ENCODE data around the gene ING3. TPM values are rescaled to one million over a fixed set of nuclear protein-coding genes. Genes with fewer than 3 reads are reported as not detected.

The ING3 gene
- total and polyA plus RNA-seq, 9 of the 15 experiments (the other 6 are each of a cell fraction or from before 2014, with no cell fraction given): 22.8 to 233 (median 50.4) TPM

DNA sequence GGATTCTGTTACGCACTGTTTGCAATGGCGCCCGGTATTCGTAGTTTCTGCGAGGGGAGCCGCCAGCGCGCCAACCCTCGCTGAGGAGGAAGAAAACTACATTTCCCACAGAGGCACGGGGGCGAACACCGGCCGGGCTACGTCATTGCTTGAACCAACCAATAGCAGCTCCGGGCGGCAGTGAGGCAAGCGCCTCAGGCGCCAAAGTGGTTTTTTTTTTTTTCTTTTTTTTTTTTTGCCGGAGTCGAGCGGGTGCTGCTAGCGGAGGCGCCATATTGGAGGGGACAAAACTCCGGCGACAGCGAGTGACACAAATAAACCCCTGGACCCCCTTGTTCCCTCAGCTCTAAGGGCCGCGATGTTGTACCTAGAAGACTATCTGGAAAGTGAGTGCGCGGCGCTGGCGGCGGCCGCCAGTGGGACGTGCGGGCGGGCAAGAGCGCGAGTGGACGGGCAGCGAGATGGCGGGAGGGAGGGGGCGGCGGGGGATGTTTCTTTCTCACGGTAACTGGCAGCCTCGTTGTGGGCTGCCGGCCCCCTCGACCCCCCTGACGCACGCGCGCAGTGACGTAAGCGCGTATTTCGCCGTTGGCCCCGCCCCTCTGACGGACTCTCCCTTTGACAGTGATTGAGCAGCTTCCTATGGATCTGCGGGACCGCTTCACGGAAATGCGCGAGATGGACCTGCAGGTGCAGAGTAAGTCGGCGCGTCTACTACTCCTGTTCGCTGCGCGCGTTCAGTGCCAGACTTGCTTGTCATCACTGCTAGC lies at the start of gene ING3 (continued):
- TF ChIP-seq KDM4B (IDR thresholded peaks at IDR 0.05; ENCODE audit: borderline replicate concordance in 2 of 2, low read depth in 1 of 2): peak in 1 of 2 experiments; percentile 99; a peak in 2 of 4 replicates
- peak; percentile 97 for TF ChIP-seq HCFC1 (IDR thresholded peaks at IDR 0.05; ENCODE audit: low read depth, low read length)
- TF ChIP-seq GTF2E2 (tag; IDR thresholded peaks at IDR 0.05): peak; percentile 97
- TF ChIP-seq ZNF584 (CRISPR knock-in tag; IDR thresholded peaks at IDR 0.05; ENCODE audit: low read depth): peak; percentile 86; the same call in 1 of the 2 replicates
- TF ChIP-seq, protein P1, sequence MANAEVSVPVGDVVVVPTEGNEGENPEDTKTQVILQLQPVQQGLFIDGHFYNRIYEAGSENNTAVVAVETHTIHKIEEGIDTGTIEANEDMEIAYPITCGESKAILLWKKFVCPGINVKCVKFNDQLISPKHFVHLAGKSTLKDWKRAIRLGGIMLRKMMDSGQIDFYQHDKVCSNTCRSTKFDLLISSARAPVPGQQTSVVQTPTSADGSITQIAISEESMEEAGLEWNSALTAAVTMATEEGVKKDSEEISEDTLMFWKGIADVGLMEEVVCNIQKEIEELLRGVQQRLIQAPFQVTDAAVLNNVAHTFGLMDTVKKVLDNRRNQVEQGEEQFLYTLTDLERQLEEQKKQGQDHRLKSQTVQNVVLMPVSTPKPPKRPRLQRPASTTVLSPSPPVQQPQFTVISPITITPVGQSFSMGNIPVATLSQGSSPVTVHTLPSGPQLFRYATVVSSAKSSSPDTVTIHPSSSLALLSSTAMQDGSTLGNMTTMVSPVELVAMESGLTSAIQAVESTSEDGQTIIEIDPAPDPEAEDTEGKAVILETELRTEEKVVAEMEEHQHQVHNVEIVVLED (CRISPR knock-in tag; IDR thresholded peaks at IDR 0.05): peak; percentile 100
- peak; percentile 72 for TF ChIP-seq TAF1 (IDR thresholded peaks at IDR 0.05; ENCODE audit: control insufficient read depth, extremely low read depth, insufficient read depth, low read length, severe bottlenecking)
- TF ChIP-seq NR2C1 (IDR thresholded peaks at IDR 0.05): no peak
- peak; percentile 72; the same call in 1 of the 2 replicates for TF ChIP-seq NR2C1 (tag; IDR thresholded peaks at IDR 0.05)
- TF ChIP-seq, protein P2, sequence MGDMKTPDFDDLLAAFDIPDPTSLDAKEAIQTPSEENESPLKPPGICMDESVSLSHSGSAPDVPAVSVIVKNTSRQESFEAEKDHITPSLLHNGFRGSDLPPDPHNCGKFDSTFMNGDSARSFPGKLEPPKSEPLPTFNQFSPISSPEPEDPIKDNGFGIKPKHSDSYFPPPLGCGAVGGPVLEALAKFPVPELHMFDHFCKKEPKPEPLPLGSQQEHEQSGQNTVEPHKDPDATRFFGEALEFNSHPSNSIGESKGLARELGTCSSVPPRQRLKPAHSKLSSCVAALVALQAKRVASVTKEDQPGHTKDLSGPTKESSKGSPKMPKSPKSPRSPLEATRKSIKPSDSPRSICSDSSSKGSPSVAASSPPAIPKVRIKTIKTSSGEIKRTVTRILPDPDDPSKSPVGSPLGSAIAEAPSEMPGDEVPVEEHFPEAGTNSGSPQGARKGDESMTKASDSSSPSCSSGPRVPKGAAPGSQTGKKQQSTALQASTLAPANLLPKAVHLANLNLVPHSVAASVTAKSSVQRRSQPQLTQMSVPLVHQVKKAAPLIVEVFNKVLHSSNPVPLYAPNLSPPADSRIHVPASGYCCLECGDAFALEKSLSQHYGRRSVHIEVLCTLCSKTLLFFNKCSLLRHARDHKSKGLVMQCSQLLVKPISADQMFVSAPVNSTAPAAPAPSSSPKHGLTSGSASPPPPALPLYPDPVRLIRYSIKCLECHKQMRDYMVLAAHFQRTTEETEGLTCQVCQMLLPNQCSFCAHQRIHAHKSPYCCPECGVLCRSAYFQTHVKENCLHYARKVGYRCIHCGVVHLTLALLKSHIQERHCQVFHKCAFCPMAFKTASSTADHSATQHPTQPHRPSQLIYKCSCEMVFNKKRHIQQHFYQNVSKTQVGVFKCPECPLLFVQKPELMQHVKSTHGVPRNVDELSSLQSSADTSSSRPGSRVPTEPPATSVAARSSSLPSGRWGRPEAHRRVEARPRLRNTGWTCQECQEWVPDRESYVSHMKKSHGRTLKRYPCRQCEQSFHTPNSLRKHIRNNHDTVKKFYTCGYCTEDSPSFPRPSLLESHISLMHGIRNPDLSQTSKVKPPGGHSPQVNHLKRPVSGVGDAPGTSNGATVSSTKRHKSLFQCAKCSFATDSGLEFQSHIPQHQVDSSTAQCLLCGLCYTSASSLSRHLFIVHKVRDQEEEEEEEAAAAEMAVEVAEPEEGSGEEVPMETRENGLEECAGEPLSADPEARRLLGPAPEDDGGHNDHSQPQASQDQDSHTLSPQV (IDR thresholded peaks at IDR 0.05): peak; percentile 93
- TF ChIP-seq, protein P3, sequence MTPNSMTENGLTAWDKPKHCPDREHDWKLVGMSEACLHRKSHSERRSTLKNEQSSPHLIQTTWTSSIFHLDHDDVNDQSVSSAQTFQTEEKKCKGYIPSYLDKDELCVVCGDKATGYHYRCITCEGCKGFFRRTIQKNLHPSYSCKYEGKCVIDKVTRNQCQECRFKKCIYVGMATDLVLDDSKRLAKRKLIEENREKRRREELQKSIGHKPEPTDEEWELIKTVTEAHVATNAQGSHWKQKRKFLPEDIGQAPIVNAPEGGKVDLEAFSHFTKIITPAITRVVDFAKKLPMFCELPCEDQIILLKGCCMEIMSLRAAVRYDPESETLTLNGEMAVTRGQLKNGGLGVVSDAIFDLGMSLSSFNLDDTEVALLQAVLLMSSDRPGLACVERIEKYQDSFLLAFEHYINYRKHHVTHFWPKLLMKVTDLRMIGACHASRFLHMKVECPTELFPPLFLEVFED (CRISPR knock-in tag; conservative IDR thresholded peaks at IDR 0.05): peak; percentile 3; the same call in 1 of the 2 replicates
- peak; percentile 65; the same call in 1 of the 2 replicates for TF ChIP-seq CBX5 (IDR thresholded peaks at IDR 0.05; ENCODE audit: borderline replicate concordance, low read depth)
